MV-4-11 (cell line): ENCODE results near the gene TEKT5.
A peak's percentile ranks its signal among the peaks of the same experiment; 100 is the strongest.

Experiments
- DNase-seq: peaks from one replicate; lab custom pipeline; 2025; lab: John Stamatoyannopoulos, UW

Gene TEKT5

DNA sequence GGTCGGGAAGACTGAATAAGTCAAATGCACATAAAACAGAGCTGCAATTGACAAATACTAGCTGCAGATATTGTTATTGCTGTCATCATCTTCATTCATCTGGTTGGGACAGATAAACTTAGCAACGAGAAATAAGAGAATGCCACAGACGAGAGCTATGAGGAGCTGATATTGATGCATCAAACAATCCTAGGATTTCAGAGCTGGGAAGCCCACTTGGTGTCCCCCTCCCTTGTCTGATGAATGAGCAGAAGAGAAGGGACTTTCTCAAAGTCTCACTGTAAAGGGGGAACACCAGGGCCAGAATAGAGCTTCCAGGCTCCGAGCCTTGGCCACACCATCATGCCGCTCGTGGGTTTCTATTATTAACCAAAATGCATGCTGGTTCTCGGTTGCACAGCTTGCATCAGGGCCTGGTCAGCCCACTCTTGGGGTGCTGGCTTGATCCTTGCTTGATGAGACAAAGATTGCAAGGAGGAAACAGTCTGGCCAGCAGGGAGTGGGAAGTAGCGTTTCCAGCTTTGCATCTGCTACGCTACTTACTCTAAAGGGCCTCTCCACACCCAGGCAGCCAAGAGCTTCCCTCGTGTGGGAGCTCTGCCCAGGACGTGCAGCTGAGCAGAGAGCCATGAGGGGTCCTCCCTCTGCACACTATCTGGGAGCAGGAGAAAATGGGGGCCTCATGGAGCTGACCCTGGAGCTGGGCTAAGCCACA is 85.9 kb downstream of the TEKT5 start:
- DNase-seq: peak; percentile 49

DNA sequence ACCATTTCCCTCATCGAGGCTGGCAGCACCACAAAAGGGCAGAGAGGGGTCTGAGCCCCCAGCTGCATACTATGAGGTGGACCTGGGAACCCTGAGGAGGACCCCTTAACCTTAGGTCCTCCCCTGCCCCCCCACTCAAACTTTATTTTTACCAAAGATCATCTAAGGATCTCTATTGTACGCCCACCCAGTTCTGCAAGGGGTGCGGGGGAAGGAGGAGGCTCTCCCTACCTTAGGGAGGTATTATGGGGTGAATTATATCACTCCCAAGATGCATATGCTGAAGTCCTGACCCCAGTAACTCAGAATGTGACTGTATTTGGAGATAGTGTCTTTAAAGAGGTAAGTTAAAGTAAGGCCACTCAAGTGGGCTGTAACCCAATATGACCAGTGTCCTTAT is 87.6 kb downstream of the TEKT5 start:
- DNase-seq: no peak

DNA sequence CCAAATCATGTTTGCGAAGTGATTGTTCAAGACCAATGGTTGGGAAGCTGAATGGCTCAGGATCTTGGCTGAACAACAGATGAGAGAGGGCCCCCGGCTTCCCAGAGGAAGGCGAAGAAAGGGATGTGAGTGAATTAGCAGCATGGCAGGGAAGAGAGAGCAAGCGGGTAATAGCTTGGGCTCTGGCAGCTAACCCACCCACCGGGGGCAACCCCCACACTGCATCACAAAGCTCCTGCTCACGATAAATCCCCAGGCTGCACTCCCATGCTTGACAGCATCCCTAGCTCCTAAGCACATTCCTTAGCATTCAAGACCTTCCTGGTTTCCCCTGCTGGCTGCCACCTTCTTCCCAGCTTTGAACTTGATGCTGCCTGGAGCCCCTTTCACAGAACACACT is 88.1 kb downstream of the TEKT5 start:
- no peak for DNase-seq

DNA sequence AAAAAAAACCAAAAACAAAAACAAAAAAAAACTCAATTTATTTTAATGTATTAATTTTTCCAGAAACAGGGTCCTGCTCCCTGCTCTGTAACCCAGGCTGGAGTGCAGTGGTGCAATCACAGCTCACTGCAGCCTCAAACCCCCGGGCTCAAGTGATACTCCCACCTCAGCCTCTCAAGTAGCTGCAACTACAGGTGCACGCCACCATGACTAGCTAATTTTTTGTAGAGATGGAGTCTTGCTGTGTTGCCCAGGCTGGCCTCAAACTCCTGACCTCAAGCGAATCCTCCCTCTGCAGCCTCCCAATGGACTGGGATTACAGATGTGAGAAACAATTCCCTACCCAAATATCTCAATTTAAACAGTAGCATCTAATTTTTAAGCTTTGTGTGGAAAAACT is 89.1 kb downstream of the TEKT5 start:
- no peak for DNase-seq

DNA sequence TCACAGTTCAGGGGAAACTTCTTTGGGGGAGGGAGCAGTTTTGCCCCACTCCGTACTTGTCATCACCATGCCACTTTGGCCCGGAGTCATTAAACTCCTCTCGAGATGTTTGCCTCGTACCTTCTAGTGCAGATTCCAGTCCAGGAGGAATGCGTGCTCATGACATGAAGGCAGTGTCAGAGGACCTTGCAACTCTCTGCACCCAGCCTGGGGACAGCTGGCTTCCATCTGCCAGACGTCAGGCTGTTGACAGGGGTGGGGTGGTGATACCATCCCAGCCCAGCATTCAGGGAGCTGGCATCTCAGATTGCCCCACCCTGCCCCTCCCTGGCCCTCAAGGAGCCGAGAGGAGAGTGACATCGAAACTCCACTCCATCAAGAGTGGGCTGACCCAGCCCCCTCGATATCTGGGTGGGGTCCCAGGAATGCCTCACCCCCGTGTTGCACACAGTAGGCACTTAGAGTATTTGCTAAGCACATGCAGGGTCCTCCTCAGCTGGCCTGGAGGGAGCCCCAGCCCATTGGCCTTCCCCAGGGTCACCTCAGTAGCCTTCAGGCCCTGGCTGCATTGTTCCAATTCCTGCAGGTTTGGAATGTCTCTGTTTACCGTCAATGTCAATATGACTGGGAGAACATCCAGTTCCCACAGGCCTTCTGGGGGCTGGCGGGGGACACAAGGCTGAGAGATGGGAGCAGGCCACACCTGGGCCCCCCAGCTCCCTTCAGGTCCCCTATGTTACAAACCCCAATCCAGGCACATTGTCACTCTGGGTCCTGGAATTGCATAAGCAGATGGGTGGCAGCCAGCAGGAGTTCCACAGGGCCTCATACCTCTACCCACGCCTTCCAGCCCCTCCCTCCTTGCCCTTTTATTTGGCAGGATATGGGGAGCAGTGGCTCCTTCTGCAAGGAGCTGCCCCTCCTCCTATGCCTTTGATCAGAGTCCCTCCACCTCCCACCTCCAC is 93.0 kb downstream of the TEKT5 start:
- no peak for DNase-seq

DNA sequence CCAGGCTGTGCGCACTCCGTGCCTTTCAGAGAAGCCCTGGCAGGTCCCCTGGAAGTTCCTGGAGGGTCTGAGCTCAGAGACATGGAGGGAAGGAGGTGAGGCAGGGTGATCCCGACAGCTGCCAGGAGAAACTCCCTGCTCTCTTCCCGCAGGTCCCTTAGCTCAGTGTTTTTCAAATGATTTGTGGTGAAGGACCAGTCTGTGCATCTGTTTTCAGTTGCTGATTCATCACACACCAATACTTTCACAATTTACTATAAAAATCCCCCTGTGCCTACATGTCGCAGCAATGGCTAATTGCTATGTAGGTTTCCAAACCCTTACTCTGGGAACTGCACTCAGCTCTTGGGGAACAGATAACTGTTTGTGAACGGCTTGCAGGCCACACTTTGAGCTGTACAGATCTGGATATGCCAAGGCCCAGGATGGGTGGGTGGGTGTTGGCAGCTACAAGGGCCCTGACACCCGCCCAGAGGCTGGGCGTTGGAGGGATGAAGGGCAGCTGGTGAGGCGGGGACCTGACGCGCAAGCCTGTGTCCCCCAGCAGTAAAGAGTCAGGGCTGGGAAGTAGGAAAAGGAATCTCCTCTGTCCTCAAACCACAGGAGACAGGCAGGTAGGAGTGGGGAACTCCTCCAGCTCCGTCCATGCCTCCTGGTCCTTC is 93.8 kb downstream of the TEKT5 start:
- peak; percentile 27 for DNase-seq

DNA sequence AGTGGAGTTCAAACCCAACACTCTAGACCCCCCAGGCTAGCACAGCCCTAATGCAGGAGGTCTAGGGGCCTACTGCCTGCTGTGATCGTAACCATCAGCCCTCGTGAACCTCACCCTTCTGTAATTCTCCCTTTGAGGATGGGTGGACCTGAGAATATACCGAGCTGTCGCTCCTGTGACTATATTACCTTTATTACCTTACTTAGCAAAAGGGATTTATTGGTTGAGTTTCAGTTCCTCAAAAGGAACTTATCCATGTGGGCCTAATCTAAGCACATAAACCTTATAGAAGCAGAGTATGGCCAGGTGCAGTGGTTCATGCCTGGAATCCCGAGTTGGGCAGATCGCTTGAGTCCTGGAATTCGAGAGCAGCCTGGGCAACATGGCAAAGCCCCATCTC is 95.1 kb downstream of the TEKT5 start:
- DNase-seq: no peak

DNA sequence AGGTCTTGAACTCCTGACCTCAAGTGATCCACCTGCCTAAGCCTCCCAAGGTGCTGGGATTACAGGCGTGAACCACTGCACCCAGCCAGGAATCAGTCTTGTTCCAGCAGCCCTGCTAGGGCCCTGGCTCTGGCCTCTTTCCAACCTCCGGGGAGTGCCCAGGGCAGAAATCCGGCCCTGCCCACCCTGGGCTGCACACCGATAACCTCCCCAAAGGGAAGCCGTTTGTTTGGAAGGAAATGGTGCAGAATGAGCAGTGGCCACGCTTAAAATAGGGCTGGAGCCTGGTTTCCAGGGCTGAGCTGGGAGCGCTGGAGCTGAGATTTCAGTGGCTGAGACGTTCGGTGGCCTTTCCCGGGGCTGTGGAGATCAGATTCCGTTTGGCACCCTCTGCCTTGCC is 96.6 kb downstream of the TEKT5 start:
- no peak for DNase-seq

DNA sequence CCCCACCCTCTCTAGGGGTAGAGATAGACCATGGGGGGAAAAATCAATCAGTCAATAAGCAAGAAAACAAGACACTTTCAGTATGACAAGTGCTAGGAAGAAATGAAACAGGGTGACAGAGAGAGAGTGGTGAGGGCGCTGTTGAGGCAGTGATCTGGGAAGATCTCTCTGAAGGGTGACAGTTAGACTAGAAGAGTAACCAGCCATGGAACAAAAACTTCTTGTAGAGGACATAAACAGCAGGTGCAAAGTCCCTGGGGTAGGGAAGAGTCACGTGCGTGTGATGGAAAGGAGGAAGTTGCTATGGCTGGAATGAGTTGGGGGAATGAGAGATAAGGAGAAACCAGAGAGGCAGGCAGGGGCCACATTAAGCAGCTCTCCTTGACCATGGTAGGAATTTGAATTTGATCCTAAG is 97.5 kb downstream of the TEKT5 start:
- no peak for DNase-seq

DNA sequence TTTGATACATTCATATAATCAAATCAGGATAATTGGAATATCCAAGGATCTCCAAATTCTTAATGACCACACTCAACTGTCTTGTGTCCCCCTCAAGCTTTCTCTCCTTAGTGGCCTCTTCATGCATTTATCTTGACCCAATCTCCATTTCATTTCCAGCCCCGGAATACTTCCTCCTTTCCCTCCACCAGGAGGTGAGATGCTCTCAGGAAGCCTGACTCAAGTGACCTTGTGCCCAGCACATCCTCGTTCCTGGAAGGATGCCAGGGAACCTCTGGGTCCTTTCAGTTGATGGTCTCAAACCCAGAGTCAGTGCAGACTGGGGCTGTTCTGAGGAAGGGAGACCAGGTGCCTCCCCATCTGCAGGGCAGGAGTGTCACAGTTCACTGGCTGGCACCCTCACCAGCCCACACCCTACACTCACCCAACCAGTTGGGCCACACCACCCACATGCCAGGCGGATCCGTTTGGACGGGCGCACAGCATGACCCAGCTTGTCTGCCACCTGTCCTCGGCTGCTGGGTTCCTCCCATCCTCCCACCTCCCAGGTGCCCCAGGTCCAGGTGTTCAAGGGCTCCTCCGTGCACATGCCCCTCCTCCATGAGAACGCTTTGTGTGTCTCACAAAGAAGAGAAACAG is 100.3 kb downstream of the TEKT5 start:
- DNase-seq: no peak

DNA sequence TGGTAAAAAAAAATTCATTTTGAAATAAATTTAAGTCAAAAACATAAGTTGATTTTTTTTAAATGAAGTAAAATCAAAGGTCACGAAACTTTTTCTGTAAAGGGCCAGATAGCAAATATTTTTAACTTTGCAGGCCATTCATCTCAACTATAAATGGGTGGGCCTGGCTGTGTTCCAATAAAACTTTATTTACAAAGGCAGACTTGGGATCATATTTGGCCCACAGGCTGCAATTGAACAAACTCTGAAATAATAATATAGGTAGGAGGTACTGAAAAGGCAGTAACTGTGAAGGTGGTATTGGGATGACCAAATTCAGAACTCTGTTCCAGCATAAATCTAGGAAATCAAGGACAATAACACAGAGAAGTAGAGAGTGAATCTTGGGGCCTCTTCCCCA is 102.1 kb downstream of the TEKT5 start:
- DNase-seq: no peak

DNA sequence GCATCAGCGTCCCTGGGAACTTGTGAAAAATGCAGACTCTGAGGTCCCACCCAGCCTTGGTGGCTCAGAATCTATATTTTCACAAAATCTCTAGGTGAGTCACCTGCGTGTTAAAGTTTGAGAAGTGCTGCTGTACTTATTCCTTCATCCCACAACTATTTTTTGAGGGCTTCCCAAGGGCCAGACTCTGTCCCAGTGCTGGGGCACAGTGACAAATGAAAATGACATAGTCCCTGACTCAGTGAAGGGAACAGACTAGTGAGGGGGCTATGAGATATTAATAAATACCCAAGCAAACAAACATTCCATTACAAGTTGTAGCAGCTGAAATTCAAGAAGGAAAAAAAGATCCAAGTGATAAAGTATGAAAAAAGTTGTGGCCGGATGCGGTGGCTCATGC is 104.4 kb downstream of the TEKT5 start:
- DNase-seq: no peak

DNA sequence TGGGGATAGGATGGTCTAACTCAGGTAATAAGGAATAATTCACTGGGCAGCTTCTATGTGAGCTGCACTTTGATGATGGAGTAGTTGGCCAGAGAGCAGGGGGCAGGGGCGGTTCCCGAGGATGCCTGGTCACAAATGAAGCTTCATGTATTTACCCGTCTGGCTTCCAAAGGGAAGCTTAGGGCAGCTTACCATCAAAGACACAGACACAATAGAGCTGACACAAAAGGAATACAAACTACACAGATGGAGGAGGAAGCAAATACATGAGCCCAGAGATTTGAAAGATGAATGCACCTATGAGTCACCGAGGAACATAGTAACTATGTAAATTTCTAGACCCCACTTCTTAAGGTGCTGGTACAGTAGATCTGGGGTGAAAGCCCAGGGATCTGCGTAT is 105.6 kb downstream of the TEKT5 start:
- DNase-seq: no peak

DNA sequence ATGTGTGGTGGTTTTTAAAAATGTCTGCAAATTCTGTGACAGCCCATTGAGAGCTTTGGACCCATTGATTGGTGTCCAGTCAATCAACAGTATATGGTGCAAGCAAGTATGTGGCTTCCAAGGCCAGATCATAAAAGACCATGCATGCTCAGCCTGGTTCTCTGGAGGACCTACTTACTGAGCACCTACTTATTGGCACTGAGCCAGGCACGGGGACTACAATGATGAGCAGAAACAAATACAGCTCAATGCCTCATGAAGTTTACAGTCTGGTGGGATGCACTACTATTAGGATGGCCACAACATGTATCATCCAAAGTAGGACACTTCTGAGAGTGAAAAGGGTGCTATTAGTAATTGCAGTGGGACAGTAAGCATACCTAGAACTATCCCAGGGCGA is 107.1 kb downstream of the TEKT5 start:
- DNase-seq: no peak

DNA sequence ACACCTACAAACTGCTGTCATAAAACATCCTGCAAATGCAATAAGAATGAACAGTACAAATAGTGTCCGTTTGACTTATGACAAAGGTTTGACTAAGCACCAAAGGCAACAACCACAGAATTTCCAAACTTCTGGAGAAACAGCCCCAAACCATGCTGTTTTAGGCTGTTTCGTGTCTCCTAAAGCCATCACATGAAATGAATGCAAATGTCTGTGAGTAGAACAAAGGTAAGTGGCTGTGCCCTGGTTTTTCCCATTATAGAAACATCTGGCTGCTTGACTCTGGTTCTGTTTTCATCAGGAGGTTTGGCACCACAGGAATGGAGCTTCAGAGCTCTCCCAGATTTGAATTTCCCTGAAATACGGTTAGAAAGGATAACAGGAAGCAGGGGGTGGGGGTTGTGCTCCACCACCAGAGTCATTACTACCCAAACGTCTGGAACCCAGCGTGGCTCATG is 109.7 kb downstream of the TEKT5 start:
- no peak for DNase-seq

DNA sequence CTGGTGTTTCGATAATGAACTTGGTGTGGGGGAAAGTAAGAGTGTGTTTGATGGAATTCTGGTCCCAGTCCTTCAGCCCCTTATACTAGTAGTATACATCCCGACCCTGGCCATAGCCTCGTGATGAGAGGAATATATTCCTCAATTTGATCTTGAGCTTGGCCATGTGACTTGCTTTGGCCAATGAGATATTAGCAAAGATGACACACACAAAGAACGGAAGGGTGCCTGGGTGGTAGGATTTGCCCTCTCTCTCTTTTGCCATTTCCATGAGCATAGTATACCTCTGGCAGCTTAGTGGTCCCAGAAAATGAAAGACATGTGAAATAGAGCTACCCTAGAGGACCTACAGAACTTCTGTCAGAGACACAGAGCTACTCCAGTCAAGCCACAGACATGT is 111.5 kb downstream of the TEKT5 start:
- no peak for DNase-seq

DNA sequence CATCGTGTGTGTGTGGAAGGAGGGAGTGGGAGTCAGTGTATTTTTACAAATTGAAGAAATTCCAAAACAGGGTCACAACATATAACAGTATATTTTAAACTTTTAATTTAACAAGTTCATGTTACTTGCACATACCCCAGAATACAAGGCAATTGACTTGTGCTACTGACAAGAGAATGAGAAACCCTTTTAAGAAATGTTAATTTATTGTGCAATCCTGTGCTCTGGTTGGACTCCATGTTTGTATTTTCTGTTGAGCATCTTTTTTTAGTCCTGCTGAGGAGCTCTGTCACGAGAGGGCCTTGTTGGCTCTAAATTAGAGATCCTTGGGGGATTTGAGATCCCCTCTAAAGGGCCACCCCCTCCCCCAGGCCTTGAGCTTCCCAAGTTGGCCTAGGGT is 113.2 kb downstream of the TEKT5 start:
- peak; percentile 26 for DNase-seq

DNA sequence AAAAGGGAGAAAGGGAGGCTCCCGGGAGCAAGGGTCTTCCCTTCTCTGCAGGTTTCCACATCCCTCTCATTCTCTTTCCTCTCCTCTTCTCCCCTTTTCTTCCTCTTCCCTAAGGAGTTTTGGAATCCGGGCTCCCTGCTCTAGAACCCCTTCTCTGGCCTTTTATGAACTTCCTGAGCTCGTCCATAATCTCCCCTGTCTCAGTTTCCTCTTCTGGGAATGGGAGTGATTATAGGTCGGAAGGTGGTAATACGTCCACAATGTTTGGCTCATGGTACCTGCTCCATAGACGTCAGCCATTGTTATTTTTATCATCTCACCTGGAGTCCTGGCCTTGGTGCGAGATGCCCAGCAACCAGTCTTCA is 113.9 kb downstream of the TEKT5 start:
- DNase-seq: no peak

DNA sequence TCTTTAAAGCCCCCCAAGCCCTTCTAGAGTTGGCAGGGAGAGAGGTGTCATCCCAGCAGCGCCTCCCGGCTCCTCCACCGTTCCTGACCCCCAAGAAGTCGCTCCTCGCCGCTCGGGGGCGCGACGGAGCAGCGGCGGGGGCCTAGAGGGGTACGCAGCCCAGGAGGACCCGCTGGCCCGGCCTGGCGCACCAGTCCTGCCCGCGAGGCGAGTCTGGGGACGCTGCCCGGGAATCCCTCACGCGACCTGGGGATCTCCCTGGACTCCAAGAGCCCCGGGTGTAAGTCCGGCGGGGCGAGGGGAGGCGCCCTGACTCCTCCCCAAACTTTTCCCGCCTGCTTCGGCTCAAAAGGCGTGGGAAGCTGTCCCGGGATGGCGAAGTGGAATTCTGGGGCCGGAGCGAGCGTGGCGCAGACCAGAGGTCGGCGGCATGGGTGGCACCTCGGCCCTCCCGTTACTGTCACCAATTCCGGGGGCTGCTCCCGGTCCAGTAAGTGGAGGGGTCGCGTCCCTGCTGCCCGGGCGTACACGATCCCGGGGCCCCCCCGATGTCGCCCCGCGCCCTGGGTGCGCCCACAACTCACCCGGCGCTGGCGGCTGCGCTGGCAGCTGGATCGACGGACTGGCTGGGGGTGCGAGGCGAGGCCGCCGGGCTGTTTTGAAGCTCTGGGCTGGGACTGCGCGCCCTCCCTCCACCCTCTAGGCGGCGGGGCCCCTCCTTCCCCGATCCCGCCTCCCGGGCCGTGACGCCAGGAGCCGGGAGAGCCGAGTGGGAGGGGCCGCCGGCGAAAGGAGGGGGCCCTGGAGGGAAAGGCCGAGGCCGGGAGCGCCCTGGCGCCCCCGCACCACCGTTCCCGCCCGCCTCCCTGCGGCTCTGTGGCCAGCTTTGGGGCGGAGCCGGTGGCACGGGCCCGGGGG is 114.5 kb downstream of the TEKT5 start, which contains the start of gene EMP2:
TSS of gene EMP2 (minus strand) at position 634 of the 918 bp plus-strand sequence. CDS start 32,981 bp downstream, outside the sequence.
- DNase-seq: peak; percentile 32

DNA sequence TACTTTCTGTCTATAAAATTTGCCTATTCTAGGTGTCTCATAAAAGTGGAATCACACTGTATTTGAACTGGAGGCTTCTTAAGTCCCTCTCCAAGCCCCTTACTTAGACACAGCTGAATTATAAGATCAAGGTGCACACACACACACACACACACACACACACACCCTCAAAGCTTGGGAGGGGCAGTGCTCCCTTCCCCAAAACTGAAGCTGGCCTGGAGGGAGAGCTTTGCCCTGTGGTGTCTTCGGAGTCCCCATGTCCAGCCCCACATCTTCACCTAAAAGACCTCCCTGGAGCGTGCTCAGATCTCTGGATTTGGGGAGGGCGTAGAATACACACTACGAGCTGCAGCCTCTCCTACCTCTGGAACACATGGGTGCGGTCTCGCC is 115.2 kb downstream of the TEKT5 start:
- DNase-seq: no peak
